HG03565 (cell line): ENCODE measurements around the gene TTF1.

ENCODE experiments used
- ATAC-seq: cut with Tn5 transposase; IDR thresholded peaks from one replicate; pipeline ENCODE4 v1.9.1; 2021; ENCODE audit warnings: mild to moderate bottlenecking, moderate library complexity; ENCODE audit not compliant: unreplicated experiment

Gene TTF1

GRCh38 chr9:132366481-132366880 is 40.2 kb downstream of the TTF1 start:
- ATAC-seq, result no peak

- ATAC-seq, result no peak
Measured at GRCh38 chr9:132365986-132366385, 40.7 kb downstream of the TTF1 start.

GRCh38 chr9:132364068-132364467 is 42.6 kb downstream of the TTF1 start:
- ATAC-seq, result no peak

- no peak for ATAC-seq
Measured at GRCh38 chr9:132357764-132358163, 48.9 kb downstream of the TTF1 start.

GRCh38 chr9:132356324-132356924 is 50.2 kb downstream of the TTF1 start:
- no peak for ATAC-seq

- peak; percentile 83 for ATAC-seq
Measured at GRCh38 chr9:132354637-132355355, 51.8 kb downstream of the TTF1 start, which contains the start of gene SETX. Gene SETX, minus strand, starts transcription at chr9:132354986. Its CDS starts 5,558 bp downstream, at chr9:132349428.

- ATAC-seq, result no peak
Measured at GRCh38 chr9:132351404-132352045, 55.1 kb downstream of the TTF1 start.

GRCh38 chr9:132350861-132351315 is 55.8 kb downstream of the TTF1 start:
- ATAC-seq, result no peak

- ATAC-seq, result no peak
Measured at GRCh38 chr9:132348676-132349075, 58.0 kb downstream of the TTF1 start.

GRCh38 chr9:132346177-132346576 is 60.5 kb downstream of the TTF1 start:
- ATAC-seq, result no peak

- ATAC-seq, result no peak
Measured at GRCh38 chr9:132341177-132341840, 65.3 kb downstream of the TTF1 start.

- ATAC-seq, result no peak
Measured at GRCh38 chr9:132334364-132334763, 72.3 kb downstream of the TTF1 start.

- no peak for ATAC-seq
Measured at GRCh38 chr9:132333556-132333955, 73.1 kb downstream of the TTF1 start.

- ATAC-seq, result no peak
Measured at GRCh38 chr9:132328580-132328979, 78.1 kb downstream of the TTF1 start.

- ATAC-seq, result no peak
Measured at GRCh38 chr9:132327537-132327936, 79.1 kb downstream of the TTF1 start.
